ENCODE data around the gene CDH13.

GRCh38 chr16:83366228-83366627, 739.5 kb downstream of the CDH13 start:
- TF ChIP-seq CTCF (IDR thresholded peaks at IDR 0.05; ENCODE audit: borderline replicate concordance, extremely low read depth, low read length, poor library complexity, severe bottlenecking) = no peak
- no peak for TF ChIP-seq EZH2 (IDR thresholded peaks at IDR 0.05; ENCODE audit: borderline replicate concordance, low read depth, low read length, severe bottlenecking)
